KMS-11 (cell line): Measurements from ENCODE around the gene CPEB3.

Experiments used
- H2AFZ ChIP-seq: fragments of 200-600 bp; sonication (generic); 2 replicates; pipeline ENCODE4 v1.6.1; 2016; ENCODE audit warnings: antibody characterized with exemption, mixed run types, low read depth
- H3K27ac ChIP-seq: fragments of 200-600 bp; sonication (generic); 2 replicates; pipeline ENCODE4 v1.6.1; 2016; ENCODE audit warnings: mild to moderate bottlenecking, mixed run types
- H3K27me3 ChIP-seq: fragments of 200-600 bp; sonication (generic); 2 replicates; pipeline ENCODE4 v1.6.1; 2017; ENCODE audit warnings: mild to moderate bottlenecking, low read depth, mixed run types, moderate library complexity; ENCODE audit not compliant: insufficient read depth
- H3K36me3 ChIP-seq: fragments of 200-600 bp; sonication (generic); 2 replicates; pipeline ENCODE4 v1.6.1; 2017; ENCODE audit warnings: mild to moderate bottlenecking, mixed run types; ENCODE audit not compliant: insufficient read depth
- H3K4me1 ChIP-seq: fragments of 200-600 bp; sonication (generic); 2 replicates; pipeline ENCODE4 v1.6.1; 2016; ENCODE audit warnings: mild to moderate bottlenecking, low read depth, mixed run types; ENCODE audit not compliant: poor library complexity, severe bottlenecking
- H3K4me2 ChIP-seq: fragments of 200-600 bp; sonication (generic); 2 replicates; pipeline ENCODE4 v1.7.0; 2016; ENCODE audit warnings: mild to moderate bottlenecking, mixed run types
- H3K4me3 ChIP-seq: fragments of 200-600 bp; sonication (generic); IDR thresholded peaks from 2 replicates; pipeline ENCODE4 v1.6.1; 2017; ENCODE audit warnings: low read depth, low read length, mixed read lengths; ENCODE audit not compliant: insufficient read depth
- H3K79me2 ChIP-seq: fragments of 200-600 bp; sonication (generic); 2 replicates; pipeline ENCODE4 v1.6.1; 2016; ENCODE audit warnings: low read depth, mixed run types; ENCODE audit not compliant: insufficient read depth
- H3K9ac ChIP-seq: fragments of 200-600 bp; sonication (generic); 2 replicates; pipeline ENCODE4 v1.6.1; 2016; ENCODE audit warnings: mild to moderate bottlenecking, mixed run types
- H4K20me1 ChIP-seq: fragments of 200-600 bp; sonication (generic); 2 replicates; pipeline ENCODE4 v1.6.1; 2016; ENCODE audit warnings: mild to moderate bottlenecking, mixed run types; ENCODE audit not compliant: insufficient read depth
- CTCF ChIP-seq: fragments of 200-600 bp; sonication (generic); conservative IDR thresholded peaks from 2 replicates; pipeline ENCODE4 v1.6.1; 2017; ENCODE audit warnings: low read depth, mild to moderate bottlenecking, antibody characterized with exemption, low read length, moderate library complexity, mixed read lengths

Gene CPEB3

GRCh38 chr10:92001581-92001980, 289.3 kb downstream of the CPEB3 start:
- Histone ChIP-seq H3K4me3 (no peak overlapping the region), H3K27me3 (no peaks in the 10 kb centered on the region), H4K20me1 (no peaks in the 10 kb centered on the region), H3K4me1 (no peaks in the 10 kb centered on the region), H3K36me3 (no peaks in the 10 kb centered on the region; the same call in 1 of the 2 replicates), H3K79me2 (no peaks in the 10 kb centered on the region), H2AFZ (no peak overlapping the region), H3K9ac (no peak overlapping the region), H3K4me2 (no peak overlapping the region), H3K27ac (no peak overlapping the region)
- no peak for TF ChIP-seq CTCF
